HFFc6 (cell line): ENCODE data around the gene CHAF1A. TPM values are rescaled to one million over a fixed set of nuclear protein-coding genes. Genes with fewer than 3 reads are reported as not detected.

Experiments used
- DNase-seq: peaks from one replicate; pipeline ENCODE4 v3.0.0-alpha.2; 2018
- H3K27ac Mint-ChIP-seq: 2 replicates; pipeline ENCODE4 v1.8.0; 2020; ENCODE audit warnings: mild to moderate bottlenecking, mixed read lengths
- H3K27me3 Mint-ChIP-seq: 2 replicates; pipeline ENCODE4 v1.8.0; 2021; ENCODE audit warnings: mild to moderate bottlenecking, moderate library complexity, mixed read lengths; ENCODE audit not compliant: insufficient read depth
- H3K36me3 Mint-ChIP-seq: 2 replicates; pipeline ENCODE4 v1.8.0; 2021; ENCODE audit warnings: low read depth, mixed read lengths
- H3K4me1 Mint-ChIP-seq: 2 replicates; pipeline ENCODE4 v1.8.0; 2020; ENCODE audit warnings: low read depth, mixed read lengths
- H3K4me3 Mint-ChIP-seq: 2 replicates; pipeline ENCODE4 v1.8.0; 2020; ENCODE audit warnings: mild to moderate bottlenecking, moderate library complexity, mixed read lengths
- H3K9me3 Mint-ChIP-seq: 2 replicates; pipeline ENCODE4 v1.8.0; 2020; ENCODE audit warnings: mild to moderate bottlenecking, mixed read lengths
- total RNA-seq, 6 experiments: library from RNA; stranded (reverse); fragmentation: NEBNext Ultra II Directional; extraction: Animal tissue kit (Norgen Biotek cat#: 25700); gene quantifications; 2 replicates in 1 of 6; 3 replicates in 5 of 6; pipeline ENCODE4 v1.2.3, GENCODE V29; 2021
- TF ChIP-seq, protein P1 (sequence below): fragments of 200-600 bp; sonication (generic); IDR thresholded peaks from 2 replicates; pipeline ENCODE4 v1.5.0; 2021; ENCODE audit warnings: antibody characterized with exemption, mild to moderate bottlenecking

CHAF1A gene
- total RNA-seq, 6 experiments from 2014 or later, result 18.3 to 26.3 (median 24.4) TPM

DNA sequence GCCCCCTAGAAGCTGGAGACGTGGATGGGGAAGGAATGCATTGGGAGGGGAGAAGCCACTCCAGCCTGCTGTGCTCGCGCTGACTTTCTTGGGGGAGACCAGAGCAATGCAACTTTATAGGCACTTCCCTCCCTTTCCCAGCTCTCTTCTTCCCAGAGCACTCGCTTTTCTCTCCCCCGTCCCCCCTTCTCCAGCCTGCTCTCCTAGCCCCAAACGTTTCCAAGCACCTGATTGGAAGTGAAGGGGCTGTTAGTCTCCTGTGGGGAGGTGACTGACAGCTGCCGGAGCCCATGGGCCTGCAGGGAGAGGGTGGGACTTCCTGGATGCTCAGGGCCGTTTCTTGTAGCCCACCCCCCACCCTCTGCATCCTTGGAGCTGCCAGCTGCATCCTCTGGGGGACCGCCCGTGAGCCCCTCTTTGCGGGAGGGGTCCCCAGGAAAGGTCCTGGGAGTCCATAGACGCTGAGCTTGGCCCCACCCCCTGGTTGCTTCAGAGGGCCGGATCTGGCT is 72.1 kb downstream of the CHAF1A start:
- Mint-ChIP-seq H3K36me3 (peaks cover 9% of the 10 kb centered on the region; the same call in 1 of the 2 replicates), H3K4me3 (peak overlapping the region; percentile 93), H3K9me3 (no peaks in the 10 kb centered on the region), H3K4me1 (peaks cover 19% of the 10 kb centered on the region), H3K27me3 (peaks cover 3% of the 10 kb centered on the region; the same call in 1 of the 2 replicates), H3K27ac (peak overlapping the region; percentile 81)
- TF ChIP-seq, protein P1, sequence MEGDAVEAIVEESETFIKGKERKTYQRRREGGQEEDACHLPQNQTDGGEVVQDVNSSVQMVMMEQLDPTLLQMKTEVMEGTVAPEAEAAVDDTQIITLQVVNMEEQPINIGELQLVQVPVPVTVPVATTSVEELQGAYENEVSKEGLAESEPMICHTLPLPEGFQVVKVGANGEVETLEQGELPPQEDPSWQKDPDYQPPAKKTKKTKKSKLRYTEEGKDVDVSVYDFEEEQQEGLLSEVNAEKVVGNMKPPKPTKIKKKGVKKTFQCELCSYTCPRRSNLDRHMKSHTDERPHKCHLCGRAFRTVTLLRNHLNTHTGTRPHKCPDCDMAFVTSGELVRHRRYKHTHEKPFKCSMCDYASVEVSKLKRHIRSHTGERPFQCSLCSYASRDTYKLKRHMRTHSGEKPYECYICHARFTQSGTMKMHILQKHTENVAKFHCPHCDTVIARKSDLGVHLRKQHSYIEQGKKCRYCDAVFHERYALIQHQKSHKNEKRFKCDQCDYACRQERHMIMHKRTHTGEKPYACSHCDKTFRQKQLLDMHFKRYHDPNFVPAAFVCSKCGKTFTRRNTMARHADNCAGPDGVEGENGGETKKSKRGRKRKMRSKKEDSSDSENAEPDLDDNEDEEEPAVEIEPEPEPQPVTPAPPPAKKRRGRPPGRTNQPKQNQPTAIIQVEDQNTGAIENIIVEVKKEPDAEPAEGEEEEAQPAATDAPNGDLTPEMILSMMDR, result no peak
- peak; percentile 55 for DNase-seq

- Mint-ChIP-seq H3K4me1 (peaks cover 13% of the 10 kb centered on the region), H3K27ac (no peak overlapping the region), H3K9me3 (no peaks in the 10 kb centered on the region), H3K36me3 (peaks cover 9% of the 10 kb centered on the region; the same call in 1 of the 2 replicates), H3K4me3 (no peak overlapping the region), H3K27me3 (peaks cover 3% of the 10 kb centered on the region; the same call in 1 of the 2 replicates)
- no peak for DNase-seq
- TF ChIP-seq, protein P1, result no peak
These were observed 74.8 kb downstream of the CHAF1A start for GRCh38 chr19:4477034-4477801.

- Mint-ChIP-seq H3K9me3 (no peaks in the 10 kb centered on the region), H3K4me1 (no peaks in the 10 kb centered on the region), H3K27me3 (peaks cover 2% of the 10 kb centered on the region; the same call in 1 of the 2 replicates), H3K4me3 (no peak overlapping the region), H3K36me3 (peaks cover 19% of the 10 kb centered on the region), H3K27ac (no peak overlapping the region)
- DNase-seq, result no peak
- TF ChIP-seq, protein P1, result no peak
These were observed 80.4 kb downstream of the CHAF1A start for GRCh38 chr19:4482721-4483364.

DNA sequence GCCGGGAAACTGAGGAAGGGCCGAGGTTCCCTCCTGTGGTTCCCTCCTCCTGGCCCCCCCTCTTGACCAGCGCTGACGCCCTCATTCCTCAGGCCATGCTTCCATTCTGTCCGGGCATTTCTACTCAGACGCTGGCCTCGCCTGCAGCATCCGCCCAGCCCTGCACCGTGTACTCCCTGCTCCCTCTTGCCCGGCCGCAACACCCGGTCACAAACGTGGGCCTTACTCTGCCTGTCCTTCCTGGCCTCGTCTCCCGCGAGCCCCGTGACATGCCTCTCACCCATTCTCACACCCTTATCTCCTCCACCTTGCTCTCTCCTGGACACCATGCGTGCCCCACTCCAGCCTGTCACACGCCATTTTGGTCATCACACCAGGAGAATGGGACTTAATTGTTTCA is 80.9 kb downstream of the CHAF1A start:
- Mint-ChIP-seq H3K36me3 (peaks cover 20% of the 10 kb centered on the region), H3K9me3 (no peaks in the 10 kb centered on the region), H3K4me1 (no peaks in the 10 kb centered on the region), H3K27me3 (peaks cover 2% of the 10 kb centered on the region; the same call in 1 of the 2 replicates), H3K27ac (no peak overlapping the region), H3K4me3 (no peak overlapping the region)
- DNase-seq, result no peak
- TF ChIP-seq, protein P1, result no peak

GRCh38 chr19:4487572-4487971 is 85.1 kb downstream of the CHAF1A start:
- peaks cover 2% of the 10 kb centered on the region; the same call in 1 of the 2 replicates for H3K27me3 Mint-ChIP-seq
- TF ChIP-seq, protein P1, result no peak
- H3K27ac Mint-ChIP-seq, result no peak overlapping the region
- H3K9me3 Mint-ChIP-seq, result no peaks in the 10 kb centered on the region
- peaks cover 36% of the 10 kb centered on the region for H3K36me3 Mint-ChIP-seq
- no peak overlapping the region for H3K4me3 Mint-ChIP-seq
- no peak for DNase-seq
- H3K4me1 Mint-ChIP-seq, result no peaks in the 10 kb centered on the region
